Right atrium auricular region (tissue), 2 donors: ENCODE measurements around the gene RNF180. TPM values are rescaled to one million over a fixed set of nuclear protein-coding genes. Genes with fewer than 3 reads are reported as not detected.
"Not testable (repeated sequence)": the region's sequence is repeated elsewhere in the genome, so short reads cannot be mapped to it uniquely, and the experiment has no call there.

ENCODE experiments used
- DNase-seq: peaks from one replicate; pipeline ENCODE4 v3.0.0-alpha.2; 2019; ENCODE audit warnings: low spot score
- H3K27ac ChIP-seq, 2 donors: fragments of 200-600 bp; sonication (generic); 1 replicate in 1 of 2; 2 replicates in 1 of 2; pipeline ENCODE4 v1.5.1; 2016 to 2019
- H3K27me3 ChIP-seq, 2 donors: fragments of 200-600 bp; sonication (generic); one replicate each; pipeline versions ENCODE4 v1.5.1 to v1.6.0; 2017 to 2019
- H3K36me3 ChIP-seq: fragments of 200-600 bp; sonication (generic); one replicate; pipeline ENCODE4 v1.5.1; 2016
- H3K4me1 ChIP-seq, 2 donors: fragments of 200-600 bp; sonication (generic); one replicate each; pipeline versions ENCODE4 v1.5.1 to v1.6.0; 2017 to 2019
- H3K4me3 ChIP-seq, 2 donors: fragments of 200-600 bp; sonication (generic); 1 replicate in 1 of 2; 2 replicates in 1 of 2; pipeline ENCODE4 v1.5.1; 2017 to 2019; ENCODE audit warnings: mild to moderate bottlenecking in 1 of 2, moderate library complexity in 1 of 2
- H3K9me3 ChIP-seq, 2 donors: fragments of 200-600 bp; sonication (generic); one replicate each; pipeline ENCODE4 v1.5.1; 2019
- CTCF ChIP-seq, 2 donors: fragments of 200-600 bp; sonication (generic); IDR thresholded peaks; one replicate each; pipeline ENCODE4 v1.5.1; 2019; ENCODE audit warnings: antibody characterized with exemption in 2 of 2
- total RNA-seq, 2 donors: library from RNA; depleted of rRNA; stranded (reverse); fragments of >200 nt; gene quantifications; one replicate each; pipeline ENCODE4 v1.1.0, GENCODE V29; 2016

RNF180 gene
- total RNA-seq, 2 donors from 2014 or later: 17.8 to 21.1 TPM

GRCh38 chr5:64213011-64213410 is 47.4 kb downstream of the RNF180 start:
- Histone ChIP-seq H3K27me3 (no peaks in the 10 kb centered on the region), H3K9me3 (no peaks in the 10 kb centered on the region), H3K4me3 (no peak overlapping the region), H3K27ac (peak overlapping the region in 1 of 2 donors; percentile 39), H3K4me1 (peaks cover 0 to 22% of the 10 kb centered on the region in 2 donors), H3K36me3 (no peaks in the 10 kb centered on the region)
- no peak for TF ChIP-seq CTCF (IDR thresholded peaks at IDR 0.05)
- DNase-seq: no peak

- Histone ChIP-seq H3K4me3 (no peak overlapping the region), H3K27ac (peak overlapping the region in 1 of 2 donors; percentile 39), H3K4me1 (peaks cover 0 to 22% of the 10 kb centered on the region in 2 donors), H3K9me3 (no peaks in the 10 kb centered on the region), H3K36me3 (no peaks in the 10 kb centered on the region), H3K27me3 (no peaks in the 10 kb centered on the region)
- no peak for DNase-seq
- no peak for TF ChIP-seq CTCF (IDR thresholded peaks at IDR 0.05)
Observed at GRCh38 chr5:64213531-64213930, 47.9 kb downstream of the RNF180 start.

GRCh38 chr5:64214132-64214531 is 48.5 kb downstream of the RNF180 start:
- Histone ChIP-seq H3K4me3 (no peak overlapping the region), H3K36me3 (no peaks in the 10 kb centered on the region), H3K9me3 (no peaks in the 10 kb centered on the region), H3K27me3 (no peaks in the 10 kb centered on the region), H3K4me1 (peaks cover 0 to 22% of the 10 kb centered on the region in 2 donors), H3K27ac (peak overlapping the region in 1 of 2 donors; percentile 31)
- no peak for TF ChIP-seq CTCF (IDR thresholded peaks at IDR 0.05)
- no peak for DNase-seq

- H3K27me3 ChIP-seq: no peaks in the 10 kb centered on the region
Observed at GRCh38 chr5:64221911-64222310, 56.3 kb downstream of the RNF180 start.

GRCh38 chr5:64225286-64225981 is 59.8 kb downstream of the RNF180 start:
- H3K4me3 ChIP-seq, H3K27ac ChIP-seq, H3K9me3 ChIP-seq, H3K27me3 ChIP-seq, DNase-seq, H3K4me1 ChIP-seq: not testable (repeated sequence)
- H3K36me3 ChIP-seq: peaks cover 10% of the 10 kb centered on the region

More at GRCh38 chr5:64221911-64222310, 56.3 kb downstream of the RNF180 start:
- H3K4me3 ChIP-seq: no peak overlapping the region
- peaks cover 0 to 5% of the 10 kb centered on the region in 2 donors for H3K9me3 ChIP-seq
- no peak overlapping the region for H3K27ac ChIP-seq
- DNase-seq: no peak
- H3K36me3 ChIP-seq: peaks cover 10% of the 10 kb centered on the region
- no peak for TF ChIP-seq CTCF (IDR thresholded peaks at IDR 0.05)
- H3K4me1 ChIP-seq: no peaks in the 10 kb centered on the region

GRCh38 chr5:64227131-64227537 is 61.5 kb downstream of the RNF180 start:
- DNase-seq, H3K27ac ChIP-seq: not testable (repeated sequence)

More at GRCh38 chr5:64227131-64227537, 61.5 kb downstream of the RNF180 start:
- H3K4me1 ChIP-seq, H3K9me3 ChIP-seq, H3K4me3 ChIP-seq, H3K27me3 ChIP-seq: not testable (repeated sequence)
- peaks cover 10% of the 10 kb centered on the region for H3K36me3 ChIP-seq
